ENCODE results near the gene COX8A.

COX8A gene

DNA sequence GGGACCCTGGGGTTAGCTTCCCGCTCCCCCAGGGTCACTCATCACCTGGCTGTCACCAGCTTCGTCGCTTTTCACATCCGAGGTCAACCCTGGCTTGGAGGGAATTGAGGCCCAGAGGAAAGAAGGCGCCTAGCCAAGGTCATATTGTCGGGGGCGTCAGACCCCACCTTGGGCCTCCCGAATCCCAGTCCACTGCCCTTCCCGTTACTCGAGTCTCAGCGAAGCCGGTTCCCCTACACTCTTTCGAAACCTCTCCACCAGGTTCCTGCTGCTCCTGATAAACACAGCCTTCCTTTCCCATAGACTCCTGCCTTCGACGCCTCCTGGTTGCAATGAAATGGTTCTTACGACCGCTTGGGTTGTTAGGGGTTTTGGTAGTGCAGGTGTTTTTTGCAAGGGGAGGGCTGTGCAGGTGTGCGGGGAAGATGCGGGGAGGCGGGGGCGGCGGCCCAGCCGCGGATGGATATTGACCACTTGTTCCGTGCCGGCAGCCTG is 35.0 kb upstream of the COX8A start:
- H3K9me3 ChIP-seq (ENCODE audit: low read depth, low read length): no peaks in the 10 kb centered on the region
- H3K27ac ChIP-seq: peak overlapping the region; percentile 75
- H3K9ac ChIP-seq (ENCODE audit: insufficient read length): peak overlapping the region; percentile 86
- H3K36me3 ChIP-seq (ENCODE audit: insufficient read depth, low read length): no peaks in the 10 kb centered on the region
- TF ChIP-seq EZH2 (IDR thresholded peaks at IDR 0.05) (no peak), POLR2AphosphoS5 (IDR thresholded peaks at IDR 0.05; ENCODE audit: borderline replicate concordance, low read depth, low read length) (no peak), FOXP2 (optimal IDR thresholded peaks at IDR 0.05; ENCODE audit: control extremely low read depth, extremely low read length, insufficient read depth) (no peak)
- H3K4me3 ChIP-seq: peak overlapping the region; percentile 96
- no peak for DNase-seq (ENCODE audit: low read depth, low spot score)

DNA sequence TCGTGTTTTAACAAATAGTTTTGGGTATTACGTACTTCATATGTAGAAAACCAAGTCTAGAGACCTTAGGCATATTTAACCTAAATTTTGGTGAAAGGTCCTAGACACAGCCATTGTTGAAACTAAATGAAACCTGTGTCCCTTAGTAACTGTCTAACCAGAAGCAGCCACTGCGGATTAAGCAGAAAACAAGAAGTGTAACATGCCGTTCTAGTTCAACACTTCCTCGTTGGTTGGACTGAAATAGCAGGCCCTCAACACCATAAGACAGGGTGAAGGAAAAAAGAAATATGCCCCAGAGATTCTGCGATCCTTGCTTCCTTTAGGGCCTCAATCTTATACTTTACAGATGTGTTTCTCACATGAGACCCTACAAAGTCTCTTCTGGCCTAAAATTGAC is 33.6 kb upstream of the COX8A start:
- H3K9me3 ChIP-seq (ENCODE audit: low read depth, low read length): no peaks in the 10 kb centered on the region
- no peak overlapping the region for H3K4me3 ChIP-seq
- H3K36me3 ChIP-seq (ENCODE audit: insufficient read depth, low read length): no peaks in the 10 kb centered on the region
- TF ChIP-seq EZH2 (IDR thresholded peaks at IDR 0.05) (no peak), POLR2AphosphoS5 (IDR thresholded peaks at IDR 0.05; ENCODE audit: borderline replicate concordance, low read depth, low read length) (no peak), FOXP2 (optimal IDR thresholded peaks at IDR 0.05; ENCODE audit: control extremely low read depth, extremely low read length, insufficient read depth) (no peak)
- peak overlapping the region; percentile 59 for H3K9ac ChIP-seq (ENCODE audit: insufficient read length)
- H3K27ac ChIP-seq: 0 out of 2 replicates have a peak overlapping the region, but pooled peaks have one; percentile 14
- DNase-seq (ENCODE audit: low read depth, low spot score): no peak

DNA sequence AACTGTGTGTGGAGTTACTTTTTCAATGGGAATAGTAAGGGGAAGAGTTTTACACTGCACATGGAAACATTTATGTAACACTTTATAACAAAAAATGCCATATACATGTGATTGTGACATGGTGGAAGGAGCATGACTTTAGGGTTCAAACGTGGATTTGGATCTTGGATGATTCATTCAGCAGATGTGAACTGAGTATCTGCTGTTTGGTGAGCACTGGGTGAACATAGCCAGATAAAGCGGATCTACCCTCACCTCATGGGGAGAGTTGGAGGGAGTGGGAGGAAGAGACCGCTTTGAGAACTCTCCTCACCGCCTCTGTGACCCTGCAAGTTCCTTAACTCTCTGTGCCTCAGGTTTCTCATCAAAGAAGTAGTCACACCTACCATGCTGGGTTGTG is 32.5 kb upstream of the COX8A start:
- DNase-seq (ENCODE audit: low read depth, low spot score): no peak
- TF ChIP-seq FOXP2 (optimal IDR thresholded peaks at IDR 0.05; ENCODE audit: control extremely low read depth, extremely low read length, insufficient read depth) (no peak), EZH2 (IDR thresholded peaks at IDR 0.05) (no peak), POLR2AphosphoS5 (IDR thresholded peaks at IDR 0.05; ENCODE audit: borderline replicate concordance, low read depth, low read length) (no peak)
- H3K4me3 ChIP-seq: no peak overlapping the region
- no peak overlapping the region for H3K27ac ChIP-seq
- H3K36me3 ChIP-seq (ENCODE audit: insufficient read depth, low read length): peaks cover 10% of the 10 kb centered on the region
- H3K9ac ChIP-seq (ENCODE audit: insufficient read length): peak overlapping the region; percentile 50
- no peaks in the 10 kb centered on the region for H3K9me3 ChIP-seq (ENCODE audit: low read depth, low read length)

DNA sequence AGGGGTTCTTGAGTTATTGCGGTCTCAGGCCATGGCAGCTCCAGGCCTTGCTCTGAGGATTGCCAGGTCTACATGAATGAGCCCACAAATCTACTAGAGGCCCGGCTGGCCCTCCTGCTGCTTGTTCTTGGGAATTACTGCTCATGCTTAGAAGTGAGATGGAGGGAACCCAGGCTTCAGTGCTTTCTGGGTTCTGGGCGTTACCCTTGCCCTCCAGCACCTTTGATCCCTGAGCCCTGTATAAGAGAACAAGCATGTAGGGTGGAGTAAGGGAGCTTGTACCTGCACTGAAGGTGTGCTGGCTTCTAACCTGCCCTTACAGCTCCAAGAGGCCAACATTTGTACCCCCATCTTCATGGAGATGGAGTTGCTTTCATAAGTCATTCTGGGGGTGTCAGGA is 31.6 kb upstream of the COX8A start:
- H3K36me3 ChIP-seq (ENCODE audit: insufficient read depth, low read length): peaks cover 16% of the 10 kb centered on the region
- H3K4me3 ChIP-seq: no peak overlapping the region
- peak overlapping the region; percentile 50 for H3K9ac ChIP-seq (ENCODE audit: insufficient read length)
- no peak for DNase-seq (ENCODE audit: low read depth, low spot score)
- H3K27ac ChIP-seq: no peak overlapping the region
- TF ChIP-seq POLR2AphosphoS5 (IDR thresholded peaks at IDR 0.05; ENCODE audit: borderline replicate concordance, low read depth, low read length) (no peak), FOXP2 (optimal IDR thresholded peaks at IDR 0.05; ENCODE audit: control extremely low read depth, extremely low read length, insufficient read depth) (no peak), EZH2 (IDR thresholded peaks at IDR 0.05) (no peak)
- H3K9me3 ChIP-seq (ENCODE audit: low read depth, low read length): no peaks in the 10 kb centered on the region

DNA sequence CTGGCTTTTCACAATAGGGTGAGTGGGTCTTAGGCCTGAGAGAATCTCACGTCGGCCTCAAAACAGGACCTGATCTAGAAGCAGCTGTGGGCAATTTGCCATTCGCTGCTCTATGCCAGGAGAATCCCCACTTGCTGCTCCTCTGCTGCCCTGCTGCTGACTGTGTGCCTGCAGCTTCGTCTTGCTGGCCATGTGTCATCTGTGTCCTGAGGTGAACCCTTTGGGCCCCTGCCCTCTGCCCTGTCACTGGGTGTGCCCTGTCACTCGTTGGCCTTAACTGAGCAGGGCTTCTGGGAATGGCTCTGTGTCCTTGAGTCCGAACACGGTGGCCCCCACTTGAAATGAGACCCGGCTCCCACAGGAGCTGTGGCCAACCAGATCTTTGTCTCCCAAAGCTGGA is 29.4 kb upstream of the COX8A start:
- Histone ChIP-seq H3K9me3 (ENCODE audit: low read depth, low read length) (no peaks in the 10 kb centered on the region), H3K36me3 (ENCODE audit: insufficient read depth, low read length) (peaks cover 20% of the 10 kb centered on the region), H3K9ac (ENCODE audit: insufficient read length) (no peak overlapping the region), H3K4me3 (no peak overlapping the region), H3K27ac (no peak overlapping the region)
- DNase-seq (ENCODE audit: low read depth, low spot score): no peak
- TF ChIP-seq POLR2AphosphoS5 (IDR thresholded peaks at IDR 0.05; ENCODE audit: borderline replicate concordance, low read depth, low read length) (no peak), FOXP2 (optimal IDR thresholded peaks at IDR 0.05; ENCODE audit: control extremely low read depth, extremely low read length, insufficient read depth) (no peak), EZH2 (IDR thresholded peaks at IDR 0.05) (no peak)

DNA sequence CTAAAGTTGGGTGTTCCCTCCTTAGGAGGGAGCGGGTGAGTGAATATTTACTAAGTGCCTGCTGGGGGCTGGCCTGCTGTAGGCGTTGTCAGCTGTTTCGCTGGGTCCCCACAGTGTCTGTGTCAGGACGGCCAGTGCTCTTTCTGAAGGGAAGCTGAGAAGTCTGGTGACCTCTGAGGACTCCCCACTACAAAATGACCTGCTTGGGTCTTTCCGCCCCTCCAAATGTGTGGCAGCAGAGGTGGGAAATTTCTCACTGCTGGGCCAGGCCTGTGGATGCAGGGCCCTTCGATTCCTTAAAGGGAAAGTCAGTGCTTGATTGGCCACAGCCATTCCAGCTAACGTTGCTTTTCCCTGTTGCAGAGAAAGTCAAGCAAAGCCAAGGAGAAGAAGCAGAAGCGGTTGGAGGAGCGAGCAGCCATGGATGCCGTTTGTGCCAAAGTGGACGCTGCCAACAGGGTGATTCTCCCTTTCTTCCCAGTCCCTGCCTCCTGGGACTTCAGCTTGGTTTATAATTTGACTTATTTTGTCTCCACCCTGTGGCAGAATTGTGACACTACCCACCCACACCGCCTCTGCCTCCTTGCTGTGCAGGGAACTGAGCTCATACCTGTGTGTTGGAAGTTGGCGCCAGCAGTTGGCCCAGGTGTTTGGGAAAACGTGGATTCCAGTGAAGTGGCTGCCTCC is 28.8 kb upstream of the COX8A start:
- no peak overlapping the region for H3K9ac ChIP-seq (ENCODE audit: insufficient read length)
- TF ChIP-seq FOXP2 (optimal IDR thresholded peaks at IDR 0.05; ENCODE audit: control extremely low read depth, extremely low read length, insufficient read depth) (no peak), POLR2AphosphoS5 (IDR thresholded peaks at IDR 0.05; ENCODE audit: borderline replicate concordance, low read depth, low read length) (no peak), EZH2 (IDR thresholded peaks at IDR 0.05) (no peak)
- no peaks in the 10 kb centered on the region for H3K9me3 ChIP-seq (ENCODE audit: low read depth, low read length)
- no peak overlapping the region for H3K27ac ChIP-seq
- peak; percentile 24 for DNase-seq (ENCODE audit: low read depth, low spot score)
- no peak overlapping the region for H3K4me3 ChIP-seq
- peaks cover 21% of the 10 kb centered on the region for H3K36me3 ChIP-seq (ENCODE audit: insufficient read depth, low read length)

DNA sequence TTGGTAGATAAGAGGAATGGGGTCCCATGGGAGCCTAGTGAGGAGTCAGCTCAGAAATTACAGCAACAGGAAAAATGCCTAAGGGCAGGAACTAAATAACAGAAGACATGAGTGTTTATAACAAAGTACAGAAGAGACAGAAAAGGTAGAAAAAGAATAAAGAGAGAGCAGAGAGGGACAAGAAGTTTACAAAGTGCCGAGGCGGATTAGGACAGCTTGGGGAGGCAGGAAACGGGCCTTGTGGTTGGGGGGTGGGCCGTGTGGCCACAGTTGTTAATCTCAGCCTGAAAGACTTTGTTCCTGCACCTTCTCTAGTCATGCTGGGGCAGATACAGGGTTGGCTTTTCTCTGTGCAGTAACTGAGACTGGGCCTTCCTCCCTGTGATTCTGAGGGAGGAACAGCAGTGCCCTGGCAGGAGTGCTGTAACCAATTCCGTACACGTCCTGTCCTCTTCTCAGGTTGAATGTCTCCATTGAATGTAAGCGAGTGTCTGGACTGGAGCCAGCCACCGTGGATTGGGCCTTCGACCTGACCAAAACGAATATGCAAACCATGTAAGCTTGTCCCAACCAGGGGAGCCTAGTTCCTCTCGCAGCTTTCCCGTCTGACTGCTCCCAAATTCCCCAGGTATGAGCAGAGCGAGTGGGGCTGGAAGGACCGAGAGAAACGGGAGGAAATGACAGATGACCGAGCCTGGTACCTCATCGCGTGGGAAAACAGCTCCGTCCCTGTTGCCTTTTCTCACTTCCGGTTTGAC is 22.5 kb upstream of the COX8A start:
- no peak for DNase-seq (ENCODE audit: low read depth, low spot score)
- Histone ChIP-seq H3K9ac (ENCODE audit: insufficient read length) (no peak overlapping the region), H3K36me3 (ENCODE audit: insufficient read depth, low read length) (peaks cover 50% of the 10 kb centered on the region), H3K9me3 (ENCODE audit: low read depth, low read length) (no peaks in the 10 kb centered on the region), H3K27ac (peak overlapping the region; percentile 14; the same call in 1 of the 2 replicates), H3K4me3 (no peak overlapping the region)
- TF ChIP-seq FOXP2 (optimal IDR thresholded peaks at IDR 0.05; ENCODE audit: control extremely low read depth, extremely low read length, insufficient read depth) (no peak), POLR2AphosphoS5 (IDR thresholded peaks at IDR 0.05; ENCODE audit: borderline replicate concordance, low read depth, low read length) (no peak), EZH2 (IDR thresholded peaks at IDR 0.05) (no peak)

DNA sequence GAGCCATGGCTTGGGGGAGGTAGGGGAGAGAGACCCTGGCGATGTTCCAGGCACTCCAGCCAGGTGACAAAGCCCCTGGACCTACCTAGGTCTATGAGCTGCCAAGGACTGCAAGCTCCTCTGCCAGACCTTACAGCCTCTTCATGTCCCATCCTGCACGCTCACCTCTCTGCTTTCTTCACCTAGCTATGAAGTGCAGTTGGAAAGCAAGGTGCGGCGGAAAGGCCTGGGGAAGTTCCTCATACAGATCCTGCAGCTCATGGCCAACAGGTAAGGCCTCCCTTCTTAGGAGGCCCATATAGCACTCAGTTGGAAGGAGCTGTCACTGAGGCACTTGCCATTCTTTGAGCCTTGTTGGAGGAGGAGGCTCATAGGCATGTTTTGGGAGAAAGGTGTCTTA is 21.9 kb upstream of the COX8A start:
- Histone ChIP-seq H3K4me3 (no peak overlapping the region), H3K9ac (ENCODE audit: insufficient read length) (no peak overlapping the region), H3K27ac (no peak overlapping the region), H3K9me3 (ENCODE audit: low read depth, low read length) (no peaks in the 10 kb centered on the region), H3K36me3 (ENCODE audit: insufficient read depth, low read length) (peaks cover 45% of the 10 kb centered on the region)
- TF ChIP-seq EZH2 (IDR thresholded peaks at IDR 0.05) (no peak), FOXP2 (optimal IDR thresholded peaks at IDR 0.05; ENCODE audit: control extremely low read depth, extremely low read length, insufficient read depth) (no peak), POLR2AphosphoS5 (IDR thresholded peaks at IDR 0.05; ENCODE audit: borderline replicate concordance, low read depth, low read length) (no peak)
- DNase-seq (ENCODE audit: low read depth, low spot score): no peak

All from SK-N-MC (cell line).